Fibroblast of peridontal ligament (primary cell): ENCODE results near the gene SNCB.

Source experiments
- DNase-seq: peaks from one replicate; pipeline ENCODE4 v3.0.0-alpha.2; 2010; ENCODE audit errors: extremely low read depth

Gene SNCB

GRCh38 chr5:176644294-176644693 is 14.0 kb upstream of the SNCB start:
- DNase-seq = no peak

- DNase-seq = no peak
Measured at GRCh38 chr5:176643491-176644219, 13.3 kb upstream of the SNCB start.

DNA sequence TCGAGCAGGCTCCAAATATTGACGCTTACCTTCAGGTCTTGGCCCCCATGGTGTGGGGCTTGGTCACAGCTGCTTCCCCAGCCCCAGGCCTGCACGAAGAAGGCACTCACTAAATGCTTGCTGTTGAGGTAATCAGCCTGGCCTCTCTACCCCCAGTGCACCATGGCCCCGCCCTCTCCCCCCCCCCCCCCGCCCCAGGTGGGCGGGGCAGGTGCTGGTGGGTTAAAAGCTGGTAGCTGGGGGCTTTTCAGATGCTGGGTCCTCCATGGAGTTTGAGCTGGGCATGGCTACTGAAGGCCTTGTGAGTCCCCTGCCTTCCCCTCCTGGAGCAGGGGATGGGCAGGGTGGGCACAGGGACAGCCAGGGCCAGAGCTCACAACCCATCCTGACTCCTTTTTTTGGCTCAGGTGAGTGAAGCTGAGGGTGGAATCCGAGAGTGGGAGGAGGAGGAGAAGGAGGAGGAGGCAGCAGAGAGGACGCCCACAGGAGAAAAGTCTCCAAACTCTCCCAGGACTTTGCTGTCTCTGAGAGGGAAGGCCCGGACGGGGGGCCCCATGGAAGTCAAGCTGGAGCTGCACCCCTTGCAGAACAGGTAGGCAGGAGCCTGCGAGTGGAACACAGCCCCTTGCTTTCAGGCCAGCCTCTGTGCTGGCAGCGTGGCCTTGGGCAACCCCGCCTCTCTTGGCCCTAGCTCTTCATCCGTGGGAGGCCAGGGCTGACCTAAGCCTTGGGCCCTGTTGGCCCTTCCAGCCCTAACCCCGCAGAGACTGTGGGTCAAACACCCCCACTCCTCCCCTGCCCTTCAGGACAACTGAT is 12.5 kb upstream of the SNCB start:
- DNase-seq = no peak

DNA sequence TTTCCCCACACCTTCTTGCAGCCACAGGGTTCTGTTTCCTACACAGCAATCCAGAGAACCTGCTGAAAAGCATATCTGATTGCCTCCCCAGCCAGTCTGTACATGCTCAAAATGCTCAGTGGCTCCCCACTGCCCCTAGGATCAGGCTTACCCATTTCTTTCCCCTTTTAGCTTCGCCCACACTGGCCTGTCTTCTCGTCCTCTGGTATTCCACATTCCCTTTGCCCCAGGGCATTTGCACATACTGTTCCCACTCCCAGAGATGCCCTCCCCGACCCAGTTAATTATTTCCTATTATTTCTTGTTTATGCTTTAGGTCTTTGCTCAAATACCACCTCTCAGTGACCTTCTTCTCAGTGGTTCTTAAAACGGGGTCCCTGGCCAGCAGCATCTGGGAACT is 10.3 kb upstream of the SNCB start:
- DNase-seq = no peak

- DNase-seq = peak; percentile 75
Measured at GRCh38 chr5:176639981-176640380, 9.6 kb upstream of the SNCB start.

DNA sequence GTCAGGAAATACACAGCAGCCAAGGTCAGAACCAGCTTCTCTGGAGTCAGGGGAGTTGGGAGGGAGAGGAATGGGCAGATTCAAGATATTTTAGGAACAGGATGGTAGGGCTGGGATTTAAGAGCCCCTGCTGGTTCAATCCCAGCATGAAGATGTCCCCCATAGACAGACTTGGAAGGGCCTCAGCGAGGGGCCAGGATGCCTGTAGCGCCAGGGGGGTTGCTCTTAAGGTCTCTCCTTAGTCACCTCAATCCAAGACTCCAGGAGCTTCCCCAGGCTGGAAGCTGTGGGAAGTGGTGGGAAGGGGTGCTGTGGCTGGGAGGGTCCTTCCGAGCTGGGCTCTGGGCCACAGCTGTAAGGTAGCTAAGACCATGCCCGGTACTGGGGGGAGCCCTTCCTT is 8.9 kb upstream of the SNCB start:
- no peak for DNase-seq

DNA sequence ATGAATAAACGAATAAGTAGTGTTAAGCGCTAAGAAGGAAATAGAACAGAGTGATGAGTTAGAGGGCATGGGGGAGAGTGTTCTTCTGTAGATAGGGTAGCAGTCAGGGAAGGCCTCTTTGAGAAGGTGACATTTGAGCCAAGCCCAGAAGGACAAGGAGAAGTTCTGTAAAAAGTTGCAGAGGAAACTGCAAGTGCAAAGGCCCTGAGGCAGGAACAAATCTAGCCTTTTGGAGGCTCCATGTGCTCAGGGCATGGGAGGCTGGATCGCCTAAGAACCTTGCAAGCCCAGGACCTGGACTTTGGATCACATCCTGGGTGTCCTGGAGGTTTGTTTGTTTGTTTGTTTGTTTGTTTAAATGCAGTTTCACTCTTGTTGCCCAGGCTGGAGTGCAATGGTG is 8.1 kb upstream of the SNCB start:
- DNase-seq = no peak

GRCh38 chr5:176637556-176637955 is 7.2 kb upstream of the SNCB start:
- DNase-seq = no peak

DNA sequence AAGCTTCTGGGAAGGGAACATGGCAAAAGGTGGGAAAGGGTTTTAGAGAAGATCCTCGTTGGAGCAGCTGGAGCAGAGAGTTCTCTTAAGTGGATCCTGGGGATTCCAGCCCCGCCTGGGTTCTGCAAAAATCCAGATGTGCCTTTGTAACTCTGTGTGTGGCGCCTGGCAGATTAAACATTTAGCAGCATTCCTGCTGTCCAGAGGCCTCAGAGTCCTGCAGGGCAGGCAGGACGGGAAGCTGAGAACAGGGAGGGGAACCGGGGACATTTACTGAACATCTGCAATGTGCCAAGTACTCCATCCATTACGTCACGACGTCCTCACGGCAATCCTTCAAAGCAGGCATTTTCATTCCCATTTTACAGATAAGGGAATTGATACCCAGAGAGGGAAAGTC is 6.1 kb upstream of the SNCB start:
- DNase-seq = no peak

- DNase-seq = no peak
Measured at GRCh38 chr5:176633598-176633997, 3.3 kb upstream of the SNCB start.

GRCh38 chr5:176632745-176633144 is 2.4 kb upstream of the SNCB start:
- no peak for DNase-seq

- DNase-seq = no peak
Measured at GRCh38 chr5:176631383-176632200, 1.3 kb upstream of the SNCB start.

- DNase-seq = no peak
Measured at GRCh38 chr5:176630681-176631222, 418 bp upstream of the SNCB start.

DNA sequence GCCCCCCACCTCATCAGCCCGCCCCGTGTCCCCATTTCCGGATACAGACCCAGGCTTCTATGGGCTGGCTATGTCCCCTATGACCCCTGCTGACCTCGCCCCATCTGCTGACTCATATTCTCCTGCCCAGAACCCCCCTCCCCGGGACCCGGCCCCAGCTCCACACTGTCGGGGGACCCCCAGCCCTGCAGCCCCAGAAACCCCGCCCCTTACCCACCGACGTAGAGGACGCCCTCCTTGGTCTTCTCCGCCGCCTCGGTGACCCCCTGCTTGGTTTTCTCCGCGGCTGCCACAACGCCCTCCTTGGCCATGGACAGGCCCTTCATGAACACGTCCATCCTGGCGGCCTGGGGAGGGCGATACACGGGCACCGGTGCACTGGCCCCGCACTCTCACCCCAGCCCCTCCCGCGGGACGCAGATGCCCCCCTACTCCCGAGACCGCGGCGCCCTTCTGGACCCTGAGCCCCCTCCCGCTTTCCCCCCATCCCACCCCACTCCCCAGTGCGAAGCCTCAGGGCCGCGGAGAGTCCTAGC is 949 bp downstream of the SNCB start:
- DNase-seq = no peak

- DNase-seq = no peak
Measured at GRCh38 chr5:176628406-176629228, 1.7 kb downstream of the SNCB start.

- no peak for DNase-seq
Measured at GRCh38 chr5:176627582-176627981, 2.8 kb downstream of the SNCB start.

- no peak for DNase-seq
Measured at GRCh38 chr5:176626876-176627236, 3.5 kb downstream of the SNCB start.

GRCh38 chr5:176625966-176626875 is 4.1 kb downstream of the SNCB start:
- DNase-seq = no peak

DNA sequence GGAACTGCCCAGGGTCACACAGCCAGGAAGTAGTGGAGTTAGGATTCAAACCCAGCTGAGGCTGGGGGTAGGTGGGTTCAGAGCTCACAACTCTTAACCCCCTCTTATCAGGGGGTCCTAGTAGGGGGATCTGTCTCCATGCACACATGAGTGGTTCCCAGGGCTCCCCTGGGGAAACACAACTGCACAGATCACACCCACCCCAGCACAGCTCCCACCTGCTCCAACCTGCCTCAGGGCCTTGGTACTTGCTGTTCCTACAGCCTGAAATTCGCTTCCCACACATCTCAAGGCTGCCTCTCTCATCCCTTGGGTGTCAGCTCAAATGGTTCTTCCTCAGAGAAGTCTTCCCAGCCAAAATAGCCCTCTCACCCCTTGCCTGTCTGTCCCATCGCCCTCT is 4.8 kb downstream of the SNCB start:
- no peak for DNase-seq

GRCh38 chr5:176624938-176625337 is 5.4 kb downstream of the SNCB start:
- DNase-seq = no peak
